ENCODE results near the gene APOBEC3G.

DNA sequence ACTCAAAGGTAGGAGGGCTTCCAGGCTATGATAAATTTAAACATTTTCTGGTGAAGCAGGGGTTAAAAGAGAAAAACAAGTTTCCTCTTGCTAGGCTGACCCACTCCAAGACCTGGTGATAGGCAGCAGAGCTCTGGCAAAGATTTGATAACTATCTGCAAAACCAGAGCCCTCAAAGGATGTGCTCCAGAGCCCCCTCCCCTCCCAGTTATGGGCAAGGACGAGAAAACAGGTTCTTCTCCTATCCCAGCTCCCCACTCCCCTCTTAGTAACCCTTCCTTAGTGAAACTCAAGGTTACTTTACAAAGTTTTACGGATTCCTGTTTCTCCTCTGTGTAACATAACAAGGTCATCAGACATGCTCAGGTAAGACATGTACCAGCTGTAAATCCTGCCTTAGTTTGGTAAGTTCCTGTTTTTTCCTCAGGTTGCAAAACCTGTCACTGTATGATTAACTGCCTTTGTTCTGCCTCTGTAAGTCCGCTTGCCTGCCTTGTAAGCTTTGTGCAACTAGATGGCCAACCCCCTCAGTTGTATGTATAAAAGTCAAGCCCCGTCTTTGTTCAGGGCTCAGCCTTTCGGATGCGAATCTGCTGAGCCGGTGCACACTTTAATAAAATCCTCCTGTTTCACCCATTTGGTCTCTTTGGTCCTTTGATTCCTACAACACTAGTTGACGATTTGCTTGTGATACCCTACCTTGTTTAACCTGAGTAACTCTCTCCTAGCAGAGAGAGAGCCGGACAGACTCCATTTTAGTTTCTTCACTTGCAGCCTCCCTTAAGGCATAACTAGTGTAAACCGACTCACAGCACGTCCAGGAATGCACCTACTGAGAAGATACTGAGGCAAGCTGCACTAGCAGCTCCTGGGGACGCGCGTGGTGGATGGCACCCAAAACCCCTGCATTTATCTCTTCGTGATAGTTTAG, 33.8 kb downstream of the APOBEC3G start:
- no peak for TF ChIP-seq GABPA (IDR thresholded peaks at IDR 0.05; ENCODE audit: low read depth)
- TF ChIP-seq RFX5 (IDR thresholded peaks at IDR 0.05; ENCODE audit: low read length): no peak
- TF ChIP-seq, protein P1, sequence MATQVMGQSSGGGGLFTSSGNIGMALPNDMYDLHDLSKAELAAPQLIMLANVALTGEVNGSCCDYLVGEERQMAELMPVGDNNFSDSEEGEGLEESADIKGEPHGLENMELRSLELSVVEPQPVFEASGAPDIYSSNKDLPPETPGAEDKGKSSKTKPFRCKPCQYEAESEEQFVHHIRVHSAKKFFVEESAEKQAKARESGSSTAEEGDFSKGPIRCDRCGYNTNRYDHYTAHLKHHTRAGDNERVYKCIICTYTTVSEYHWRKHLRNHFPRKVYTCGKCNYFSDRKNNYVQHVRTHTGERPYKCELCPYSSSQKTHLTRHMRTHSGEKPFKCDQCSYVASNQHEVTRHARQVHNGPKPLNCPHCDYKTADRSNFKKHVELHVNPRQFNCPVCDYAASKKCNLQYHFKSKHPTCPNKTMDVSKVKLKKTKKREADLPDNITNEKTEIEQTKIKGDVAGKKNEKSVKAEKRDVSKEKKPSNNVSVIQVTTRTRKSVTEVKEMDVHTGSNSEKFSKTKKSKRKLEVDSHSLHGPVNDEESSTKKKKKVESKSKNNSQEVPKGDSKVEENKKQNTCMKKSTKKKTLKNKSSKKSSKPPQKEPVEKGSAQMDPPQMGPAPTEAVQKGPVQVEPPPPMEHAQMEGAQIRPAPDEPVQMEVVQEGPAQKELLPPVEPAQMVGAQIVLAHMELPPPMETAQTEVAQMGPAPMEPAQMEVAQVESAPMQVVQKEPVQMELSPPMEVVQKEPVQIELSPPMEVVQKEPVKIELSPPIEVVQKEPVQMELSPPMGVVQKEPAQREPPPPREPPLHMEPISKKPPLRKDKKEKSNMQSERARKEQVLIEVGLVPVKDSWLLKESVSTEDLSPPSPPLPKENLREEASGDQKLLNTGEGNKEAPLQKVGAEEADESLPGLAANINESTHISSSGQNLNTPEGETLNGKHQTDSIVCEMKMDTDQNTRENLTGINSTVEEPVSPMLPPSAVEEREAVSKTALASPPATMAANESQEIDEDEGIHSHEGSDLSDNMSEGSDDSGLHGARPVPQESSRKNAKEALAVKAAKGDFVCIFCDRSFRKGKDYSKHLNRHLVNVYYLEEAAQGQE (IDR thresholded peaks at IDR 0.05; ENCODE audit: low read depth, low read length): no peak
- no peak for TF ChIP-seq SMC3 (IDR thresholded peaks at IDR 0.05; ENCODE audit: low read depth, low read length)
- TF ChIP-seq, protein P2, sequence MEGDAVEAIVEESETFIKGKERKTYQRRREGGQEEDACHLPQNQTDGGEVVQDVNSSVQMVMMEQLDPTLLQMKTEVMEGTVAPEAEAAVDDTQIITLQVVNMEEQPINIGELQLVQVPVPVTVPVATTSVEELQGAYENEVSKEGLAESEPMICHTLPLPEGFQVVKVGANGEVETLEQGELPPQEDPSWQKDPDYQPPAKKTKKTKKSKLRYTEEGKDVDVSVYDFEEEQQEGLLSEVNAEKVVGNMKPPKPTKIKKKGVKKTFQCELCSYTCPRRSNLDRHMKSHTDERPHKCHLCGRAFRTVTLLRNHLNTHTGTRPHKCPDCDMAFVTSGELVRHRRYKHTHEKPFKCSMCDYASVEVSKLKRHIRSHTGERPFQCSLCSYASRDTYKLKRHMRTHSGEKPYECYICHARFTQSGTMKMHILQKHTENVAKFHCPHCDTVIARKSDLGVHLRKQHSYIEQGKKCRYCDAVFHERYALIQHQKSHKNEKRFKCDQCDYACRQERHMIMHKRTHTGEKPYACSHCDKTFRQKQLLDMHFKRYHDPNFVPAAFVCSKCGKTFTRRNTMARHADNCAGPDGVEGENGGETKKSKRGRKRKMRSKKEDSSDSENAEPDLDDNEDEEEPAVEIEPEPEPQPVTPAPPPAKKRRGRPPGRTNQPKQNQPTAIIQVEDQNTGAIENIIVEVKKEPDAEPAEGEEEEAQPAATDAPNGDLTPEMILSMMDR (IDR thresholded peaks at IDR 0.05): no peak
- TF ChIP-seq TAF1 (IDR thresholded peaks at IDR 0.05; ENCODE audit: borderline replicate concordance, low read depth, low read length): no peak
- TF ChIP-seq EZH2phosphoT487 (IDR thresholded peaks at IDR 0.05; ENCODE audit: borderline replicate concordance, low read depth): no peak
- TF ChIP-seq POLR2AphosphoS5 (IDR thresholded peaks at IDR 0.05; ENCODE audit: low read depth, low read length): no peak
- TF ChIP-seq YY1 (IDR thresholded peaks at IDR 0.05; ENCODE audit: low read depth): no peak
- TF ChIP-seq ELF1 (IDR thresholded peaks at IDR 0.05): no peak
- TF ChIP-seq USF2 (IDR thresholded peaks at IDR 0.05; ENCODE audit: borderline replicate concordance, low read depth, low read length): no peak

All from SK-N-SH (cell line).